AG09309 (cell line): ENCODE data around the gene MARK3.

Source experiments
- DNase-seq: peaks from one replicate; pipeline ENCODE4 v3.0.0-alpha.2; 2010; ENCODE audit warnings: low read depth
- H3K4me3 ChIP-seq: 2 replicates; pipeline ENCODE4 v1.5.1; 2011; ENCODE audit warnings: mild to moderate bottlenecking, low read depth, low read length, moderate library complexity; ENCODE audit not compliant: control insufficient read depth
- TF ChIP-seq, protein P1 (sequence below): IDR thresholded peaks from 2 replicates; pipeline ENCODE4 v1.5.1; 2011; ENCODE audit warnings: mild to moderate bottlenecking, low read depth, low read length, inconsistent platforms; ENCODE audit not compliant: insufficient read depth, control insufficient read depth; ENCODE audit errors: missing control alignments

Gene MARK3

DNA sequence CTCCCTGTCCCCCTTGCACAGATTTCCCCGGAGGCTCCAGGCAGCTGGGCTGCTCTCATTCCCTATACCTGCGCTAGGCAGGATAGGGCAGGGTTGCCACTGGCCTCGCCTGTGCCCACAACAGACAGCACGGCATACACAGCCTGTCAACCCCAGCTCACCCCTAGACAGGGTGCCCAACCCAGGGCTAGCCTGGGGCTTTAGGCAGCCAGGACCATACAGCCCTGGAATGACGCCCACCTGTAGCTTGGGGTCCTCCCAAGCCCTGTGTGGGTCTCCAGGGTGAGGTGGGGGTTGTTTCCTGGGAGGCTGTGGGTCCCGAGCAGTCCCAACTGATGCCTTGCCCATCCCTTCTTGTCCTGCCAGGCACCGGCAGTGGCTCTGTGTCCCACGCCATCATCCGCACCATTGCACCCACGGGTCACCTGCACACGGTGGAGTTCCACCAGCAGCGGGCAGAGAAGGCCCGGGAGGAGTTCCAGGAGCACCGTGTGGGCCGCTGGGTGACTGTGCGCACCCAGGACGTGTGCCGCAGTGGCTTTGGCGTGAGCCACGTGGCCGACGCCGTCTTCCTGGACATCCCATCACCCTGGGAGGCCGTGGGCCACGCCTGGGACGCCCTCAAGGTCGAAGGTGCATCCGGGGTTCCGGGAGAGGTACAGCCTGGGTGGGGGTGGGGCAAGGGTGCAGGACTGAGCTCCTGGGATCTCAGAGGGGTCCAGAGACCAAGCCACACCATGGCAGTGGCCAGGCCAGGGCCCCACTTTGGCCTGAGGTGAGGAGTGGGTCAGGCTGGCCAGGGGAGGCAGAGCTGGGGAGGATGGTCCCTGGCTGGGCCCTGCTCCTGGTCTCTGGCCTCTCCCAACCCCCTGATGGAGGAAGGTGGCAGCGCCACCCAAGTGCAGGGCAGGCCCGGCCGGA is 147.3 kb downstream of the MARK3 start:
- TF ChIP-seq, protein P1, sequence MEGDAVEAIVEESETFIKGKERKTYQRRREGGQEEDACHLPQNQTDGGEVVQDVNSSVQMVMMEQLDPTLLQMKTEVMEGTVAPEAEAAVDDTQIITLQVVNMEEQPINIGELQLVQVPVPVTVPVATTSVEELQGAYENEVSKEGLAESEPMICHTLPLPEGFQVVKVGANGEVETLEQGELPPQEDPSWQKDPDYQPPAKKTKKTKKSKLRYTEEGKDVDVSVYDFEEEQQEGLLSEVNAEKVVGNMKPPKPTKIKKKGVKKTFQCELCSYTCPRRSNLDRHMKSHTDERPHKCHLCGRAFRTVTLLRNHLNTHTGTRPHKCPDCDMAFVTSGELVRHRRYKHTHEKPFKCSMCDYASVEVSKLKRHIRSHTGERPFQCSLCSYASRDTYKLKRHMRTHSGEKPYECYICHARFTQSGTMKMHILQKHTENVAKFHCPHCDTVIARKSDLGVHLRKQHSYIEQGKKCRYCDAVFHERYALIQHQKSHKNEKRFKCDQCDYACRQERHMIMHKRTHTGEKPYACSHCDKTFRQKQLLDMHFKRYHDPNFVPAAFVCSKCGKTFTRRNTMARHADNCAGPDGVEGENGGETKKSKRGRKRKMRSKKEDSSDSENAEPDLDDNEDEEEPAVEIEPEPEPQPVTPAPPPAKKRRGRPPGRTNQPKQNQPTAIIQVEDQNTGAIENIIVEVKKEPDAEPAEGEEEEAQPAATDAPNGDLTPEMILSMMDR: no peak
- DNase-seq: no peak
- H3K4me3 ChIP-seq: no peak overlapping the region

DNA sequence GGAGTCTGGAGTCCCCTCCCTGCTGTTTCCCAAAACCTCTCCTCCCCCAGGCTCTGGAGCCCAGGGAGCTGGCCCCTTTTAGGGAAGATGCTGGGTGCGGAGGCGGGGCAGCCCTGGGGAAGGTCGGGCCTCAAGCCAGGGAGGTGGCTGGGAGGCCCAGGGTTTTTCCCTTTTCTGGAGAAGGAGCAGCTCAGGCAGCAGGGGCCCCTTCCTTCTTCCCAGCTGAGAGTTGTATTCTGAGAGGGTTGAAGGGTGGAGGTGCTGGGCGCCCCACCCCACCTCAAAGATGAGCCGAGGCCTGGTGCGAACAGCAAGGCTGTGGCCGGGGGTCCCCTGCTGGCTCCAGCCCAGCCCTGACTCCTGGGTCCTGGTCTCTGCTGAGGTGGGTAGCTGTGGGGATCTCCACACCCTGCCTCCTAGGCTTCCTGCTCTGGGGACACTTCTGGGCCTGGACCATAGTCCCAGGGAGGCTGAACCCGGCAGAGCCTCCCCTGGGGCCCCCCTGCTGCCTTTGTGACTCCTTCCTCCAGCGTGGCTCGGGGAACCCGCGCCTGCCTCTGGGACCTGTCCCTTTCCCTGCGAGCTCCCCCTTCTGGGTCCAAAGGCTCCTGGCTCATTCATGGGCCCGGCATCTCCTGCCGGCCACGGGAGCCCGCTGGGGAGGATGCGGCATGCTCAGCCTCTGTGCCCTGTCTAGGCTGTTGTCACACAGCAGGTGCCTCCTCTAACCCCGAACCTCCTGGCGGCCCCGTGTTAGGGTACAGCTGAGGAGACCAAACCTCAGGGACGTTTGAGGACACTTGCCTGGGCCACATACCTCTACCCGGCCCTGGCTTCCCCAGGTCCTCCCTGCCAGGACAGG is 148.2 kb downstream of the MARK3 start:
- DNase-seq: no peak
- TF ChIP-seq, protein P1: no peak
- no peak overlapping the region for H3K4me3 ChIP-seq

DNA sequence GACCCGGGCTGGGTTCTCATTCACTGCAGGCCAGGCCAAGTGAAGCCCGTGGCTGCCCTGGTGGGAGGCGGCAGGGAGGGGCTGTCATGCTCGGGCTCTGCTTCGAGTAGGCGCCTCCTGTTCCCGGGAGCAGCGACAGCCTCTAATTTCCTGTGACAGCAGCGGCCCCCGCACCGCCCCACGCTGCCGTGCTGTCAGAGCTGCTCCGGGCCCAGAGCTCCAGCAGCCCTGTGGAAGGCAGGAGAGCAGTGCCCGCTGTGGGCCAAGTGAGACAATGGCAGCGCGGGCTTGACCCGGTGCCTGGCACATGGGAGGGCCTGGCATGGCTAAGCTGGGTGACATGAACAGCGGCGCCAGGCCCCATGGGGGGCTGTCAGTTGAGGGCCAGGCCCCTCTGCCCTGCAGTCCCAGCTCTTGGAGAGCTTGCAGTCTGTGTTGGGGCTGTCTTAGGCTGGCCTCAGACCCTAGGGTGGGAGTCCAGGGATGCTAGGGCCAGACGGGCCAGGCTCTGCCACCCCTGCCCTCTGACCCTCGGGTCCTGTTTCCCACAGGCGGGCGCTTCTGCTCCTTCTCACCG is 148.9 kb downstream of the MARK3 start:
- DNase-seq: no peak
- TF ChIP-seq, protein P1: no peak
- no peak overlapping the region for H3K4me3 ChIP-seq

DNA sequence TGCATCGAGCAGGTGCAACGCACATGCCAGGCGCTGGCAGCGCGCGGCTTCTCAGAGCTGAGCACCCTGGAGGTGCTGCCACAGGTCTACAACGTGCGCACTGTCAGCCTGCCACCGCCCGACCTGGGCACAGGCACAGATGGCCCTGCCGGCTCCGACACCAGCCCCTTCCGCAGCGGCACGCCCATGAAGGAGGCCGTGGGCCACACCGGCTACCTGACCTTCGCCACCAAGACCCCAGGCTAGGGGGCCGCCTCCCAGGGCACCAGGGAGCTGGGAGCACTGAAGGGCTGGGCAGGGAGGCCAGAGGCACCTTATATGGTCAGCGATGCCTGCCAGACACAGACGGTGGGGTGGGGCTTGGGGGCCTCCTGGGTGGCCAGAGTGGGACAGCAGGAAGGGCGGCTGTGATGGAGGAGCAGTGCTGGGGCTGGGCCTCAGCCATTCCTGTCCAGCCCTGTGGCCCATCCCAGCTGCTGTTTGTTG is 149.4 kb downstream of the MARK3 start:
- TF ChIP-seq, protein P1: no peak
- no peak overlapping the region for H3K4me3 ChIP-seq
- DNase-seq: no peak

DNA sequence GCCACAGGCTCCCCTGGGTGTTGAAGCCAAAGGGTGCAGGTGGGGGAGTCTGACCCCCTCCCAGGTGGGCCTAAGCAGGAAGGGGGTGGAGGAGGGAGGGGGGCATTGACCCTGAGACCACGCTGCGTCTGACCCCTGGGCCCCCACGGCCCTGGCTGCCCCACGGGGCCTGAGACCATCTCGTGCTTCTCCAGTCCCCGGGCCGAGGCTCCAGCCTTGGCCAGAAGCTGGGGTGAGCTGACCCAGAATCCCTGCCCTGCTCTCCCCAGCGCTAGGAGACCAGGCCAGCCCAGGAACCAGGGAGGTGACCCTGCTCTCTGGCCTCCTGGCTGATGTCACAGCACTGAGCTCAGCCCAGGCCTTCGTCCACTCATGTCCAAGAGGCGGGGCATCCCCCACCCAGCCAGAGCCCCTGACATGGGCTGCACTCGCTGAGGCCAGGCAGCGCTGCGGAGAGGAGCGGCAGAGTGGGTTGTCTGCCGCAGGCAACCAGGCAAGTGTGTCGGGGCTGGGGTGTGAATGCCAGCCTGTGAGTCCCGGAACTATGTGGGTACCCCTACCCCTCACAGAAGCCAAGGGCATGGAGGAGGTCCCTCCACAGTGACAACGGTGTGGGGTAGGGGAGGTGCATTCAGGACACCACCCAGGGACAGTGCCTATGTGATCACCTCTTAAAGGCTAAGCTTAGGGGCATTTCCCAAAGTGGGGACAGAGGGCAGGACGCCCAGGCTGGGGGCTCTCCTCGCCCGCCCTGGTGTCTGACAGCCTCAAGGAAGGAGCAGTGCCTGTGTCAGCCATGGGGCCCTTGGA is 150.1 kb downstream of the MARK3 start:
- TF ChIP-seq, protein P1: no peak

More for the DNA sequence above, 150.1 kb downstream of the MARK3 start:
- no peak for DNase-seq
- H3K4me3 ChIP-seq: no peak overlapping the region
